Activated CD4-positive, alpha-beta T cell treated with anti-CD3 and anti-CD28 coated beads, Interleukin-2, Interleukin-6, amounts not matched to agents 100 ng/mL and 50 ng/mL, durations not matched to agents 16 hours and 8 hours (primary cell): ENCODE data around the gene ANTXR2.
"Not testable (repeated sequence)": the region's sequence is repeated elsewhere in the genome, so short reads cannot be mapped to it uniquely, and the experiment has no call there.

Experiments
- DNase-seq: peaks from one replicate; pipeline ENCODE4 v3.0.0-alpha.2; 2020

Gene ANTXR2

GRCh38 chr4:79904331-79904730 is 168.7 kb downstream of the ANTXR2 start:
- no peak for DNase-seq

GRCh38 chr4:79900182-79900581 is 172.8 kb downstream of the ANTXR2 start:
- no peak for DNase-seq

- no peak for DNase-seq
Measured at GRCh38 chr4:79899481-79899880, 173.5 kb downstream of the ANTXR2 start.

GRCh38 chr4:79898055-79898454 is 175.0 kb downstream of the ANTXR2 start:
- DNase-seq = no peak

- DNase-seq = no peak
Measured at GRCh38 chr4:79897174-79897573, 175.9 kb downstream of the ANTXR2 start.

- DNase-seq = no peak
Measured at GRCh38 chr4:79893456-79893855, 179.6 kb downstream of the ANTXR2 start.

- not testable (repeated sequence) for DNase-seq
Measured at GRCh38 chr4:79889026-79889425, 184.0 kb downstream of the ANTXR2 start.

- no peak for DNase-seq
Measured at GRCh38 chr4:79886557-79886956, 186.5 kb downstream of the ANTXR2 start.

GRCh38 chr4:79886021-79886420 is 187.0 kb downstream of the ANTXR2 start:
- DNase-seq = no peak

- no peak for DNase-seq
Measured at GRCh38 chr4:79883290-79883689, 189.7 kb downstream of the ANTXR2 start.

- no peak for DNase-seq
Measured at GRCh38 chr4:79882806-79883205, 190.2 kb downstream of the ANTXR2 start.

- no peak for DNase-seq
Measured at GRCh38 chr4:79881407-79881806, 191.6 kb downstream of the ANTXR2 start.

GRCh38 chr4:79877511-79877910 is 195.5 kb downstream of the ANTXR2 start:
- no peak for DNase-seq

- DNase-seq = no peak
Measured at GRCh38 chr4:79875344-79875899, 197.6 kb downstream of the ANTXR2 start.

- DNase-seq = no peak
Measured at GRCh38 chr4:79874197-79874596, 198.8 kb downstream of the ANTXR2 start.

- no peak for DNase-seq
Measured at GRCh38 chr4:79872738-79873137, 200.3 kb downstream of the ANTXR2 start.

- no peak for DNase-seq
Measured at GRCh38 chr4:79871961-79872360, 201.1 kb downstream of the ANTXR2 start.

GRCh38 chr4:79869597-79870237 is 203.3 kb downstream of the ANTXR2 start:
- DNase-seq = no peak

- no peak for DNase-seq
Measured at GRCh38 chr4:79865201-79865597, 207.8 kb downstream of the ANTXR2 start.

- DNase-seq = no peak
Measured at GRCh38 chr4:79864500-79865200, 208.4 kb downstream of the ANTXR2 start.

GRCh38 chr4:79863333-79863732 is 209.7 kb downstream of the ANTXR2 start:
- no peak for DNase-seq

- no peak for DNase-seq
Measured at GRCh38 chr4:79862821-79863220, 210.2 kb downstream of the ANTXR2 start.

- no peak for DNase-seq
Measured at GRCh38 chr4:79857811-79858210, 215.2 kb downstream of the ANTXR2 start.

GRCh38 chr4:79856196-79856595 is 216.8 kb downstream of the ANTXR2 start:
- no peak for DNase-seq
